Astrocyte (in vitro differentiated cells and primary cell): ENCODE measurements around the gene CUL1.

Source experiments
- EZH2 ChIP-seq: IDR thresholded peaks from 2 replicates; pipeline ENCODE4 v1.6.1; 2012; ENCODE audit warnings: mild to moderate bottlenecking, low read length, inconsistent platforms; ENCODE audit not compliant: insufficient read depth
- TF ChIP-seq, protein P1 (sequence below): IDR thresholded peaks from 2 replicates; pipeline ENCODE4 v1.5.1; 2011; ENCODE audit warnings: low read depth, mild to moderate bottlenecking, inconsistent platforms, low read length, moderate library complexity; ENCODE audit not compliant: insufficient read depth

DNA sequence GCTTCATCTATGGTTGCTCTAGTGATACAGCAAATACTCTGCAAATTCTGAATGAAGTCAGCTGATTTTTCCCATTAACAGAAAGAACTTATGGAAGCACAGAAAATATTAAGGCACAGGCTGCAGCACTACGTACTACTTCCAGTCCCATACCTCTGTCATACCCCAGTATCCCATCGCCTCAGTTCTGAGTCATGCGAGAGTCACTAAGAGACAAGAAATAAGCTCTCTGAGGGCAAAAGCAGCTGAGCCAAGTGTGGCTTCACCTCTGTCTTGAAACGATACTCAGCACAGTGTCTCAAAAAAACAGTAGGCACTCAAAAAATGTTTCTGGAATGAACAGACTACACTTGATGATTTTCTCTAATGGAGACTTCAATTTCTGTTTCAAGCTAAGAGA is 137.2 kb downstream of the CUL1 start:
- TF ChIP-seq, protein P1, sequence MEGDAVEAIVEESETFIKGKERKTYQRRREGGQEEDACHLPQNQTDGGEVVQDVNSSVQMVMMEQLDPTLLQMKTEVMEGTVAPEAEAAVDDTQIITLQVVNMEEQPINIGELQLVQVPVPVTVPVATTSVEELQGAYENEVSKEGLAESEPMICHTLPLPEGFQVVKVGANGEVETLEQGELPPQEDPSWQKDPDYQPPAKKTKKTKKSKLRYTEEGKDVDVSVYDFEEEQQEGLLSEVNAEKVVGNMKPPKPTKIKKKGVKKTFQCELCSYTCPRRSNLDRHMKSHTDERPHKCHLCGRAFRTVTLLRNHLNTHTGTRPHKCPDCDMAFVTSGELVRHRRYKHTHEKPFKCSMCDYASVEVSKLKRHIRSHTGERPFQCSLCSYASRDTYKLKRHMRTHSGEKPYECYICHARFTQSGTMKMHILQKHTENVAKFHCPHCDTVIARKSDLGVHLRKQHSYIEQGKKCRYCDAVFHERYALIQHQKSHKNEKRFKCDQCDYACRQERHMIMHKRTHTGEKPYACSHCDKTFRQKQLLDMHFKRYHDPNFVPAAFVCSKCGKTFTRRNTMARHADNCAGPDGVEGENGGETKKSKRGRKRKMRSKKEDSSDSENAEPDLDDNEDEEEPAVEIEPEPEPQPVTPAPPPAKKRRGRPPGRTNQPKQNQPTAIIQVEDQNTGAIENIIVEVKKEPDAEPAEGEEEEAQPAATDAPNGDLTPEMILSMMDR: no peak
- TF ChIP-seq EZH2: no peak
